ENCODE results near the gene MED13L. TPM values are rescaled to one million over a fixed set of nuclear protein-coding genes. Genes with fewer than 3 reads are reported as not detected.
A peak's percentile ranks its signal among the peaks of the same experiment; 100 is the strongest.

Gene MED13L
- total RNA-seq, 1 experiment from 2014 or later = 94.1 TPM

- BruUV-seq (replicated peaks) = no TSS peak
- POLR2A ChIA-PET (ENCODE audit: low non-redundant PET) = no interaction called here
Observed at GRCh38 chr12:116267948-116268347, 9.5 kb downstream of the MED13L start.

GRCh38 chr12:116266631-116267349 lies 10.7 kb downstream of the MED13L start:
- no TSS peak for BruUV-seq (replicated peaks)
- H3K4me3 ChIP-seq (ENCODE audit: low read depth, low read length, poor library complexity, severe bottlenecking) = no peak overlapping the region
- intact Hi-C loops (cut with micrococcal nuclease; ENCODE audit: unreplicated experiment) = no loop called here
- H3K9me3 ChIP-seq (ENCODE audit: low read depth, low read length, poor library complexity, severe bottlenecking) = no peaks in the 10 kb centered on the region
- TF ChIP-seq CTCF (conservative IDR thresholded peaks at IDR 0.05; ENCODE audit: low read depth, low read length) (no peak), EZH2 (IDR thresholded peaks at IDR 0.05; ENCODE audit: borderline replicate concordance, low read depth, low read length, poor library complexity, severe bottlenecking) (no peak)
- peaks cover 59% of the 10 kb centered on the region for H3K4me1 ChIP-seq (ENCODE audit: insufficient read depth, low read length, poor library complexity, severe bottlenecking)
- H3K27me3 ChIP-seq (replicated peaks; ENCODE audit: insufficient read depth, low read depth, low read length, poor library complexity) = no peaks in the 10 kb centered on the region
- POLR2A ChIA-PET (ENCODE audit: low non-redundant PET) = no interaction called here
- CTCF ChIA-PET = interaction anchor here (0.8 kb wide), 1 partner anchor 31 kb away, joined by 4 read pairs; no protein-coding TSS in a partner anchor
- DNase-seq (ENCODE audit: low spot score) = no peak
- no peaks in the 10 kb centered on the region for H3K36me3 ChIP-seq (ENCODE audit: insufficient read depth, low read length, poor library complexity, severe bottlenecking)
- H3K27ac ChIP-seq (ENCODE audit: low read depth, low read length, poor library complexity, severe bottlenecking) = no peak overlapping the region

More at GRCh38 chr12:116267948-116268347, 9.5 kb downstream of the MED13L start:
- intact Hi-C loops (cut with micrococcal nuclease; ENCODE audit: unreplicated experiment) = no loop called here
- Histone ChIP-seq H3K27me3 (replicated peaks; ENCODE audit: insufficient read depth, low read depth, low read length, poor library complexity) (no peaks in the 10 kb centered on the region), H3K36me3 (ENCODE audit: insufficient read depth, low read length, poor library complexity, severe bottlenecking) (no peaks in the 10 kb centered on the region), H3K4me1 (ENCODE audit: insufficient read depth, low read length, poor library complexity, severe bottlenecking) (peaks cover 54% of the 10 kb centered on the region), H3K27ac (ENCODE audit: low read depth, low read length, poor library complexity, severe bottlenecking) (no peak overlapping the region), H3K4me3 (ENCODE audit: low read depth, low read length, poor library complexity, severe bottlenecking) (no peak overlapping the region), H3K9me3 (ENCODE audit: low read depth, low read length, poor library complexity, severe bottlenecking) (no peaks in the 10 kb centered on the region)
- DNase-seq (ENCODE audit: low spot score) = no peak
- CTCF ChIA-PET = no interaction called here
- TF ChIP-seq EZH2 (IDR thresholded peaks at IDR 0.05; ENCODE audit: borderline replicate concordance, low read depth, low read length, poor library complexity, severe bottlenecking) (no peak), CTCF (conservative IDR thresholded peaks at IDR 0.05; ENCODE audit: low read depth, low read length) (no peak)

GRCh38 chr12:116266168-116266601 lies 11.3 kb downstream of the MED13L start:
- H3K4me1 ChIP-seq (ENCODE audit: insufficient read depth, low read length, poor library complexity, severe bottlenecking) = peaks cover 65% of the 10 kb centered on the region

More at GRCh38 chr12:116266168-116266601, 11.3 kb downstream of the MED13L start:
- Histone ChIP-seq H3K4me3 (ENCODE audit: low read depth, low read length, poor library complexity, severe bottlenecking) (no peak overlapping the region), H3K36me3 (ENCODE audit: insufficient read depth, low read length, poor library complexity, severe bottlenecking) (no peaks in the 10 kb centered on the region), H3K27me3 (replicated peaks; ENCODE audit: insufficient read depth, low read depth, low read length, poor library complexity) (no peaks in the 10 kb centered on the region), H3K27ac (ENCODE audit: low read depth, low read length, poor library complexity, severe bottlenecking) (no peak overlapping the region), H3K9me3 (ENCODE audit: low read depth, low read length, poor library complexity, severe bottlenecking) (no peaks in the 10 kb centered on the region)
- peak; percentile 29 for DNase-seq (ENCODE audit: low spot score)
- BruUV-seq (replicated peaks) = no TSS peak
- TF ChIP-seq EZH2 (IDR thresholded peaks at IDR 0.05; ENCODE audit: borderline replicate concordance, low read depth, low read length, poor library complexity, severe bottlenecking) = no peak
- TF ChIP-seq CTCF (conservative IDR thresholded peaks at IDR 0.05; ENCODE audit: low read depth, low read length) = peak; percentile 22; the same call in 1 of the 2 replicates
- ChIA-PET POLR2A (ENCODE audit: low non-redundant PET) (no interaction called here), CTCF (interaction anchor here (0.8 kb wide), 1 partner anchor 31 kb away, joined by 4 read pairs; no protein-coding TSS in a partner anchor)
- intact Hi-C loops (cut with micrococcal nuclease; ENCODE audit: unreplicated experiment) = no loop called here

Data from A673 (cell line).